Measurements from ENCODE around the gene NAA80. TPM values are rescaled to one million over a fixed set of nuclear protein-coding genes. Genes with fewer than 3 reads are reported as not detected.
A peak's percentile ranks its signal among the peaks of the same experiment; 100 is the strongest.

The NAA80 gene
- polyA plus RNA-seq, 3 donors: 2.3 to 21.3 (median 4.6) TPM

DNA sequence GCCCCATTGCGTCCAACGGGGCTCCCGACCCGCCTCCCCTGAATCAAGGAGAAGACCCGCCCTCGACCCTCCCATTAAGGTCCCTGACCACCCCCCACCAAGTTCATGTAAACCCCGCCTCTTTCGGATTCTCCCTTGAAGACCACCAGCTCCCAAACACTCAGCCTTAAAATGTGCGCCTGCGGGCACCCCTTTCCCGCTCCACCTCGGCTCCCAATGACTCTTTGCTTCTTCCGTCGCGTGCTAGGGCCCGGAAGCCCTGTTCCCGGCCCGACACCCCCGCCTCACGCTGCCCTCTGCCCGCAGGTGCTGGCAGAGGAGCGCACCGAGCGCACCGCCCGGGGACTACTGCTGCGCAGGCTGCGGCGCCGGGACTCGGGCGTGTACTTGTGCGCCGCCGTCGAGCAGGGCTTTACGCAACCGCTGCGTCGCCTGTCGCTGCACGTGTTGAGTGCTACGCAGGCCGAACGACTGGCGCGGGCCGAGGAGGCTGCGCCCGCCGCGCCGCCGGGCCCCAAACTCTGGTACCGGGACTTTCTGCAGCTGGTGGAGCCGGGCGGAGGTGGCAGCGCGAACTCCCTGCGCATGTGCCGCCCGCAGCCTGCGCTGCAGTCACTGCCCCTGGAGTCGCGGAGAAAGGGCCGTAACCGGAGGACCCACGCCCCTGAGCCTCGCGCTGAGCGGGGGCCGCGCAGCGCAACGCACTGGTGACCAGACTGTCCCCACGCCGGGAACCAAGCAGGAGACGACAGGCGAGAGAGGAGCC is 23.0 kb downstream of the NAA80 start:
- H3K4me3 Mint-ChIP-seq: peak overlapping the region in 1 of 2 donors; percentile 84
- H3K4me1 Mint-ChIP-seq: peaks cover 26% of the 10 kb centered on the region
- no peak overlapping the region for H3K4me2 ChIP-seq (replicated peaks; ENCODE audit: extremely low read depth, low read length, poor library complexity, severe bottlenecking)
- H3K27me3 Mint-ChIP-seq (ENCODE audit: low read depth in 3 of 3): peaks cover 45 to 64% (median 62%) of the 10 kb centered on the region in 3 donors
- no peak overlapping the region for H3K27ac Mint-ChIP-seq
- no peak overlapping the region for H2AFZ ChIP-seq (ENCODE audit: insufficient read depth, low read depth, low read length, poor library complexity, severe bottlenecking)
- TF ChIP-seq, protein P1, sequence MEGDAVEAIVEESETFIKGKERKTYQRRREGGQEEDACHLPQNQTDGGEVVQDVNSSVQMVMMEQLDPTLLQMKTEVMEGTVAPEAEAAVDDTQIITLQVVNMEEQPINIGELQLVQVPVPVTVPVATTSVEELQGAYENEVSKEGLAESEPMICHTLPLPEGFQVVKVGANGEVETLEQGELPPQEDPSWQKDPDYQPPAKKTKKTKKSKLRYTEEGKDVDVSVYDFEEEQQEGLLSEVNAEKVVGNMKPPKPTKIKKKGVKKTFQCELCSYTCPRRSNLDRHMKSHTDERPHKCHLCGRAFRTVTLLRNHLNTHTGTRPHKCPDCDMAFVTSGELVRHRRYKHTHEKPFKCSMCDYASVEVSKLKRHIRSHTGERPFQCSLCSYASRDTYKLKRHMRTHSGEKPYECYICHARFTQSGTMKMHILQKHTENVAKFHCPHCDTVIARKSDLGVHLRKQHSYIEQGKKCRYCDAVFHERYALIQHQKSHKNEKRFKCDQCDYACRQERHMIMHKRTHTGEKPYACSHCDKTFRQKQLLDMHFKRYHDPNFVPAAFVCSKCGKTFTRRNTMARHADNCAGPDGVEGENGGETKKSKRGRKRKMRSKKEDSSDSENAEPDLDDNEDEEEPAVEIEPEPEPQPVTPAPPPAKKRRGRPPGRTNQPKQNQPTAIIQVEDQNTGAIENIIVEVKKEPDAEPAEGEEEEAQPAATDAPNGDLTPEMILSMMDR (IDR thresholded peaks at IDR 0.05): no peak
- H3K27ac ChIP-seq (ENCODE audit: low read depth in 1 of 2, low read length in 2 of 2): no peak overlapping the region
- peaks cover 3 to 11% of the 10 kb centered on the region in 2 donors for H3K9me3 ChIP-seq (replicated peaks in 1 of 2; ENCODE audit: control insufficient read depth in 1 of 2, insufficient read depth in 1 of 2, low read length in 2 of 2)
- H3K27me3 ChIP-seq (ENCODE audit: control insufficient read depth in 2 of 2, insufficient read depth in 2 of 2, low read length in 2 of 2): peaks cover 24 to 50% of the 10 kb centered on the region in 2 donors
- intact Hi-C loops (cut with micrococcal nuclease): no loop called here
- H3K36me3 ChIP-seq (replicated peaks in 1 of 2; ENCODE audit: control insufficient read depth in 1 of 2, insufficient read depth in 2 of 2, low read length in 2 of 2): no peaks in the 10 kb centered on the region
- 10% methylated on average over 79 of the region's 79 CpGs for WGBS (ENCODE audit: insufficient coverage)
- H3K36me3 Mint-ChIP-seq: peaks cover 6 to 8% of the 10 kb centered on the region in 2 donors
- H3K4me1 ChIP-seq (ENCODE audit: control insufficient read depth in 1 of 2, insufficient read depth in 2 of 2, low read length in 2 of 2): peaks cover 16 to 34% of the 10 kb centered on the region in 2 donors
- no peaks in the 10 kb centered on the region for H3K79me2 ChIP-seq (ENCODE audit: insufficient read depth, low read length)
- no peaks in the 10 kb centered on the region for H4K20me1 ChIP-seq (ENCODE audit: insufficient read depth, low read length)
- H3K9me3 Mint-ChIP-seq: peaks cover 0 to 18% (median 13%) of the 10 kb centered on the region in 7 donors
- peak in 1 of 3 donors; percentile 49 for DNase-seq
- no peak overlapping the region for H3K9ac ChIP-seq (ENCODE audit: insufficient read depth, low read length, poor library complexity, severe bottlenecking)
- no peak overlapping the region for H3K4me3 ChIP-seq (replicated peaks in 1 of 3; ENCODE audit: low read depth in 2 of 3, low read length in 3 of 3)

- no peak overlapping the region for H3K4me2 ChIP-seq (replicated peaks; ENCODE audit: extremely low read depth, low read length, poor library complexity, severe bottlenecking)
- 4% methylated on average over 65 of the region's 65 CpGs for WGBS (ENCODE audit: insufficient coverage)
- no peak for DNase-seq
- H4K20me1 ChIP-seq (ENCODE audit: insufficient read depth, low read length): no peaks in the 10 kb centered on the region
- peaks cover 45 to 62% (median 61%) of the 10 kb centered on the region in 3 donors for H3K27me3 Mint-ChIP-seq (ENCODE audit: low read depth in 3 of 3)
- peaks cover 24 to 50% of the 10 kb centered on the region in 2 donors for H3K27me3 ChIP-seq (ENCODE audit: control insufficient read depth in 2 of 2, insufficient read depth in 2 of 2, low read length in 2 of 2)
- intact Hi-C loops (cut with micrococcal nuclease): no loop called here
- H3K4me3 ChIP-seq (replicated peaks in 1 of 3; ENCODE audit: low read depth in 2 of 3, low read length in 3 of 3): no peak overlapping the region
- H3K4me1 ChIP-seq (ENCODE audit: control insufficient read depth in 1 of 2, insufficient read depth in 2 of 2, low read length in 2 of 2): peaks cover 16 to 34% of the 10 kb centered on the region in 2 donors
- peaks cover 26% of the 10 kb centered on the region for H3K4me1 Mint-ChIP-seq
- TF ChIP-seq, protein P1 (IDR thresholded peaks at IDR 0.05): no peak
- H3K27ac Mint-ChIP-seq: no peak overlapping the region
- peak overlapping the region in 1 of 2 donors; percentile 84 for H3K4me3 Mint-ChIP-seq
- peaks cover 6 to 8% of the 10 kb centered on the region in 2 donors for H3K36me3 Mint-ChIP-seq
- H3K79me2 ChIP-seq (ENCODE audit: insufficient read depth, low read length): no peaks in the 10 kb centered on the region
- H3K9ac ChIP-seq (ENCODE audit: insufficient read depth, low read length, poor library complexity, severe bottlenecking): no peak overlapping the region
- H2AFZ ChIP-seq (ENCODE audit: insufficient read depth, low read depth, low read length, poor library complexity, severe bottlenecking): no peak overlapping the region
- H3K36me3 ChIP-seq (replicated peaks in 1 of 2; ENCODE audit: control insufficient read depth in 1 of 2, insufficient read depth in 2 of 2, low read length in 2 of 2): no peaks in the 10 kb centered on the region
- no peak overlapping the region for H3K27ac ChIP-seq (ENCODE audit: low read depth in 1 of 2, low read length in 2 of 2)
- peaks cover 0 to 18% (median 13%) of the 10 kb centered on the region in 7 donors for H3K9me3 Mint-ChIP-seq
- peaks cover 3 to 11% of the 10 kb centered on the region in 2 donors for H3K9me3 ChIP-seq (replicated peaks in 1 of 2; ENCODE audit: control insufficient read depth in 1 of 2, insufficient read depth in 1 of 2, low read length in 2 of 2)
Measured at GRCh38 chr3:50275141-50275995, 23.8 kb downstream of the NAA80 start.
